ENCODE results near the gene AUNIP. TPM values are rescaled to one million over a fixed set of nuclear protein-coding genes. Genes with fewer than 3 reads are reported as not detected.
A peak's percentile ranks its signal among the peaks of the same experiment; 100 is the strongest.

Gene AUNIP
- total RNA-seq, 2 donors from 2014 or later, result 0.32 to 4.3 TPM

DNA sequence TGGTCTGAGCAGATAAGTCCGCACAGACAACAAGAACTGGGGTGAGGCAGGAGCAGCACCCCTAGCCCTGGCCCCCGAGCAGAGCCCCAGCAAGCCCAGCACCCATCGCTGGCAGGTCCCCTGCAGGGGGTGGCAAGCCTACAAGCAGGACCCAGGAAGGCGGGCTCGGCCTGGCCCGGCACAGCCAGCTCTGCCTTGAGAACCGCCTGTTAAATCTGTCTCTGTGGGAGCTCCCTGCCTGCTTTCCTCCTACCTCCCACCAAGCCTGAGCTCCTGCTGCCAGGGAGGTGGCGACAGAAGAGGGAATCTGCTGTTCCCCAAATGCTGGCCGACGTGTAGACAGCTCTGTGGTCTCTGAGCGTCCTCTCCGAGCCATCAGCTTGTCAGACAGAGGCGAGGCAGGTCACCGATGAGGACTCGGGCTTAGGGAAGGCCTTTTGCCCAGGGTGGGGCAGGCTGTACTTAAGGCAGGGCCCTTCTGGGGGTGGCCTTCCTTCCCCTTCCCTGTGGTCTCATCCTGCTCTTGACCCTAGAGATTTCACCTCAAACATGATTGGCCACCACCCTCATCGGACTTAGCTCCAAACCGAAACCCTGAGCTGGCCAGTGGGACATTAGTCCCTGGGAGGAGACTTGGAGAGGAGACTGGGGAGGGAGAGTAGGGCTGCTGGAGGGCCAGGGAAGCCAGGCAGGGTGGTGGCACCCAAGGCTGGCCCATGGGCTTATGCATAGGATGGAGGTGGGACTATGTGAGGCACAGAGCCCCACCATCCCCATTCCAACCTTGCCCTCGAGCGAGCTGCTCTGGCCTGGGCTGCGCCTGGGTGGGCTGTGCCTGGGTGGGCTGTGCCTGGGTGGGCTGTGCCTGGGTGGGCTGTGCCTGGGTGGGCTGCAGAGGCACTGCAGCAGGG is 51.5 kb downstream of the AUNIP start:
- no peaks in the 10 kb centered on the region for H3K36me3 ChIP-seq
- TF ChIP-seq POLR2A (IDR thresholded peaks at IDR 0.05) (no peak), POLR2AphosphoS5 (IDR thresholded peaks at IDR 0.05) (no peak)
- TF ChIP-seq, protein P1, sequence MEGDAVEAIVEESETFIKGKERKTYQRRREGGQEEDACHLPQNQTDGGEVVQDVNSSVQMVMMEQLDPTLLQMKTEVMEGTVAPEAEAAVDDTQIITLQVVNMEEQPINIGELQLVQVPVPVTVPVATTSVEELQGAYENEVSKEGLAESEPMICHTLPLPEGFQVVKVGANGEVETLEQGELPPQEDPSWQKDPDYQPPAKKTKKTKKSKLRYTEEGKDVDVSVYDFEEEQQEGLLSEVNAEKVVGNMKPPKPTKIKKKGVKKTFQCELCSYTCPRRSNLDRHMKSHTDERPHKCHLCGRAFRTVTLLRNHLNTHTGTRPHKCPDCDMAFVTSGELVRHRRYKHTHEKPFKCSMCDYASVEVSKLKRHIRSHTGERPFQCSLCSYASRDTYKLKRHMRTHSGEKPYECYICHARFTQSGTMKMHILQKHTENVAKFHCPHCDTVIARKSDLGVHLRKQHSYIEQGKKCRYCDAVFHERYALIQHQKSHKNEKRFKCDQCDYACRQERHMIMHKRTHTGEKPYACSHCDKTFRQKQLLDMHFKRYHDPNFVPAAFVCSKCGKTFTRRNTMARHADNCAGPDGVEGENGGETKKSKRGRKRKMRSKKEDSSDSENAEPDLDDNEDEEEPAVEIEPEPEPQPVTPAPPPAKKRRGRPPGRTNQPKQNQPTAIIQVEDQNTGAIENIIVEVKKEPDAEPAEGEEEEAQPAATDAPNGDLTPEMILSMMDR (IDR thresholded peaks at IDR 0.05), result no peak
- peak overlapping the region in 1 of 2 donors; percentile 39 for H3K27ac ChIP-seq
- no peaks in the 10 kb centered on the region for H3K9me3 ChIP-seq
- no peak for DNase-seq (ENCODE audit: low spot score)
- no peaks in the 10 kb centered on the region for H3K27me3 ChIP-seq (replicated peaks; ENCODE audit: insufficient read depth)
- WGBS, result 82% methylated on average over 20 of the region's 20 CpGs
- intact Hi-C loops (cut with DNase I), result loop anchor here (5.0 to 10.0 kb wide), 2 partner anchors 265 to 403 kb away; partner anchors contain the start of gene LDLRAP1
- peaks cover 19% of the 10 kb centered on the region for H3K4me1 ChIP-seq (replicated peaks)
- no peak overlapping the region for H3K4me3 ChIP-seq

- intact Hi-C loops (cut with DNase I), result loop anchor here (5.0 to 10.0 kb wide), 2 partner anchors 264 to 402 kb away; partner anchors contain the start of gene LDLRAP1
- no peak for DNase-seq (ENCODE audit: low spot score)
- no peaks in the 10 kb centered on the region for H3K36me3 ChIP-seq
- no peaks in the 10 kb centered on the region for H3K9me3 ChIP-seq
- no peak for TF ChIP-seq POLR2A (IDR thresholded peaks at IDR 0.05)
- H3K27ac ChIP-seq, result peak overlapping the region; percentile 0 to 22
- H3K4me1 ChIP-seq (replicated peaks), result peaks cover 24% of the 10 kb centered on the region
- no peak overlapping the region for H3K4me3 ChIP-seq
- 80% methylated on average over 4 of the region's 4 CpGs for WGBS
- no peaks in the 10 kb centered on the region for H3K27me3 ChIP-seq (replicated peaks; ENCODE audit: insufficient read depth)
These were observed 52.8 kb downstream of the AUNIP start for GRCh38 chr1:25806418-25806817.

DNA sequence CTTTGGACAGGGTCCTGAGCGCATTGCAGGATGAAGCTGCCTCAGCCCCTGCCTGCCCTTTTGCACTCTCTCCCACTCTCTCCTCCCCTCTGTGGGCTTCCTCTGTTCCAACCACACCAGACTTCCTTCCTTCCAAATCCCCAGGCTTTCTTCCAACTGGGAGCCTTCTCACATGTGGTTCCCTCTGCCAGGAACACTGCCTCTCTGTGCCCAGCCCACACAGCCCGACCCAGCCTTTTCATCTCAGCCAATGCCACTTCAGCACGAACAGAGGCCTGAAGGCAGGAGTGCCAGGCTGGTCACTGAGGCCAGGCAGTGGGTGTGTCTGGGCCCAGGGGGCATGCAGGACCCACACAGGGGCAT is 53.4 kb downstream of the AUNIP start:
- Histone ChIP-seq H3K4me1 (replicated peaks) (peaks cover 30% of the 10 kb centered on the region), H3K27me3 (replicated peaks; ENCODE audit: insufficient read depth) (no peaks in the 10 kb centered on the region), H3K4me3 (no peak overlapping the region), H3K36me3 (no peaks in the 10 kb centered on the region), H3K27ac (peak overlapping the region; percentile 0 to 22), H3K9me3 (no peaks in the 10 kb centered on the region)
- 35% methylated on average over 3 of the region's 3 CpGs for WGBS
- no peak for DNase-seq (ENCODE audit: low spot score)
- intact Hi-C loops (cut with DNase I), result loop anchor here (5.0 to 10.0 kb wide), 2 partner anchors 264 to 401 kb away; partner anchors contain the start of gene LDLRAP1
- TF ChIP-seq POLR2A (IDR thresholded peaks at IDR 0.05) (no peak), POLR2AphosphoS5 (IDR thresholded peaks at IDR 0.05) (no peak)
- TF ChIP-seq, protein P1 (IDR thresholded peaks at IDR 0.05), result no peak

GRCh38 chr1:25804964-25805862 is 54.0 kb downstream of the AUNIP start:
- H3K36me3 ChIP-seq, result no peaks in the 10 kb centered on the region
- intact Hi-C loops (cut with DNase I), result loop anchor here (5.0 to 10.0 kb wide), 3 partner anchors 192 to 400 kb away; partner anchors contain the start of genes LDLRAP1 and PAFAH2
- DNase-seq (ENCODE audit: low spot score), result no peak
- H3K27ac ChIP-seq, result peak overlapping the region; percentile 0 to 27
- TF ChIP-seq, protein P1 (IDR thresholded peaks at IDR 0.05), result no peak
- TF ChIP-seq POLR2A (IDR thresholded peaks at IDR 0.05) (no peak), POLR2AphosphoS5 (IDR thresholded peaks at IDR 0.05) (no peak)
- H3K4me3 ChIP-seq, result no peak overlapping the region
- H3K9me3 ChIP-seq, result no peaks in the 10 kb centered on the region
- H3K4me1 ChIP-seq (replicated peaks), result peaks cover 33% of the 10 kb centered on the region
- H3K27me3 ChIP-seq (replicated peaks; ENCODE audit: insufficient read depth), result no peaks in the 10 kb centered on the region
- 84% methylated on average over 15 of the region's 15 CpGs for WGBS

All from prostate gland (tissue), 2 donors.